Mucosa of stomach (tissue), 1 donor: ENCODE results near the gene MEGF11.
A peak's percentile ranks its signal among the peaks of the same experiment; 100 is the strongest.

ENCODE experiments used
- H3K27me3 ChIP-seq: one replicate; pipeline ENCODE4 v1.7.0; 2013; ENCODE audit warnings: mild to moderate bottlenecking, low read length; ENCODE audit not compliant: control insufficient read depth, insufficient read depth
- H3K36me3 ChIP-seq: one replicate; pipeline ENCODE4 v1.7.0; 2013; ENCODE audit warnings: low read length; ENCODE audit not compliant: control insufficient read depth, insufficient read depth
- H3K4me1 ChIP-seq: one replicate; pipeline ENCODE4 v1.7.0; 2013; ENCODE audit warnings: mild to moderate bottlenecking, low read length; ENCODE audit not compliant: control insufficient read depth, insufficient read depth
- H3K4me3 ChIP-seq: one replicate; pipeline ENCODE4 v1.7.0; 2013; ENCODE audit warnings: low read length
- H3K9ac ChIP-seq: one replicate; pipeline ENCODE4 v1.7.0; 2013; ENCODE audit warnings: mild to moderate bottlenecking, low read length, moderate library complexity
- H3K9me3 ChIP-seq: one replicate; pipeline ENCODE4 v1.7.0; 2013; ENCODE audit warnings: mild to moderate bottlenecking, low read length, moderate library complexity; ENCODE audit not compliant: control insufficient read depth
- donor health status: Pancreatic carcinoma.

Gene MEGF11

DNA sequence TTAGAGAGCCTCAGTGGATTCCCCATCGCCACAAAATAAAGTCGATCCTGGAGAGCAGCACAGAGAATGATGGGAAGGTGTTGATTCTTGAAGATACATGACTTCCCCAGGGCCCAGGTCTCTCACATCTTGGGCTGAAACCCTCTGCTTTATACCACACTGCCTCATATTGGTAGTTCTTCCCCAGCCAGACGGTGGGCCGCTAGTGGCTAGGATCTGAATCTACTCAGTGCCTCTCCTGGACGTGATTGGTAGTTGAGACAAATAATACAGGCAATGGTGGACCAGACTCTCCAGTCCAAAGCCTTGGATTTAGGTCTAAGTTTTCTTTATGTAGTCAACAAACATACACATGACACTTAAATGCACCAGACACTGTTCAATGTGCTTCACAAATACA is 334.6 kb downstream of the MEGF11 start:
- Histone ChIP-seq H3K9ac (no peak overlapping the region), H3K4me3 (no peak overlapping the region), H3K27me3 (no peaks in the 10 kb centered on the region), H3K4me1 (peaks cover 9% of the 10 kb centered on the region), H3K36me3 (no peaks in the 10 kb centered on the region), H3K9me3 (no peaks in the 10 kb centered on the region)

DNA sequence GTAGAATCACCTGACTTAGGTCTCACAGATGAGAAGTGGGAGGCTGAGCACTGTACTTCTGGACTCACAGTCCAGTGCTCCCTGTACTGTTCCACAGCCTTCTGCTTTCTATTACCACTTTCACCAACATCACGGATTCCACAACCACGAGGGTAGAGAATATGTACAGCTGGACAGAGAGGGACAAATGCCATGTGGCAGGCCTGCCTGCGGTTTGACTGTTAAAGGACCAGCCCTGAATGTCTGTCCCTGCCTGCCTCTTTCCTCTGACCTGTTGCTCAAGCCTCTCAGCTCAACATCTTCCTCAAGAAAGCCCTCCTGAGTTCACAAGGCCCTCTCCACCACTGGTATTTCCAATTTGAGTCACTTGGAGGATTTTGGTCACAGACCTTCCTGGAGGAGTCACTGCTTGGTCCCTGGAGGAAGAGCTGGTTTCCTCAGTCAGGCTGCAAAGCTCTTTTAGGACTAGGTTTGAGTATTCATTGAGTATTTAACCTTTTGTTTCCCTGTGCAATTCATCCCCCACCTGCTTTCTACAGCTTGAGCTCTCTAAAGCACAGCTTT is 335.1 kb downstream of the MEGF11 start:
- H3K9ac ChIP-seq: no peak overlapping the region
- H3K36me3 ChIP-seq: no peaks in the 10 kb centered on the region
- no peak overlapping the region for H3K4me3 ChIP-seq
- H3K9me3 ChIP-seq: no peaks in the 10 kb centered on the region
- H3K27me3 ChIP-seq: no peaks in the 10 kb centered on the region
- peaks cover 9% of the 10 kb centered on the region for H3K4me1 ChIP-seq

DNA sequence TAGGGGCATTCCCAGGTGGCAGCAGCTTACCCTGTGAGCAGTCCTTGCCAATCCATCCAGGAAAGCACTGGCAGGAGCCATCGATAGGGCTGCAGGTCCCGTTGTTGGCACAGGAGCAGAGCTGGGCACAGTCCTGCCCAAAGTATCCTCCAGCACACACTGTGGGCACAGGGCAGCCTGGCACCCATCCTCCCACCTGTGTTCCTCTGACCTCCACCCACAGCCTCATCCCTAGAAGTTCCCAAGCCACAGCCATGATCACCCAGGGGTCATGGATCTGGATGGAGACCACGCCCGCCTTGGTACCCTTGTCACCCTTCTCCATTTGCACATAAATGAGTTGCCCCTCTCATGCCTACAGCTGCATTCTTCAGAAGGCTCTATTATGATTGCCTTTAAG is 335.6 kb downstream of the MEGF11 start:
- no peak overlapping the region for H3K9ac ChIP-seq
- H3K4me1 ChIP-seq: peaks cover 9% of the 10 kb centered on the region

DNA sequence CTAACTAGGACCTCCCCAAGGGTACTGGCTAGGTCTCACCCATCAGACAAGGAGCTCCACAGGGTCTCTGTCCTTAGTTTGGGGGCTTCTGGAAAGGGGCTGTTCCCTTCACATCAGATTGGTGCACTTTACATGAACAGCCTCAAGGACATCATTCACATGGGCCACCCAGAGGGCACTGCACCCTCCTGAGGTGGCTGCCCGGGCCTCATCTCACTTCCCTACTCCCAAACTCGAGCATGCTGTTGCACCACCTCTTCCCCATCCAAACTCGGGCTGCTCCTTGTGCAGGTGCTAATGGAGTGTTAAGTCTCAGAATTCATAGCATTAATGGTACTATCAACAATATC is 336.2 kb downstream of the MEGF11 start:
- Histone ChIP-seq H3K27me3 (no peaks in the 10 kb centered on the region), H3K4me1 (peaks cover 9% of the 10 kb centered on the region), H3K4me3 (no peak overlapping the region), H3K9me3 (no peaks in the 10 kb centered on the region), H3K9ac (no peak overlapping the region), H3K36me3 (no peaks in the 10 kb centered on the region)

More for the DNA sequence above, 335.6 kb downstream of the MEGF11 start:
- Histone ChIP-seq H3K9me3 (no peaks in the 10 kb centered on the region), H3K27me3 (no peaks in the 10 kb centered on the region), H3K36me3 (no peaks in the 10 kb centered on the region), H3K4me3 (no peak overlapping the region)

DNA sequence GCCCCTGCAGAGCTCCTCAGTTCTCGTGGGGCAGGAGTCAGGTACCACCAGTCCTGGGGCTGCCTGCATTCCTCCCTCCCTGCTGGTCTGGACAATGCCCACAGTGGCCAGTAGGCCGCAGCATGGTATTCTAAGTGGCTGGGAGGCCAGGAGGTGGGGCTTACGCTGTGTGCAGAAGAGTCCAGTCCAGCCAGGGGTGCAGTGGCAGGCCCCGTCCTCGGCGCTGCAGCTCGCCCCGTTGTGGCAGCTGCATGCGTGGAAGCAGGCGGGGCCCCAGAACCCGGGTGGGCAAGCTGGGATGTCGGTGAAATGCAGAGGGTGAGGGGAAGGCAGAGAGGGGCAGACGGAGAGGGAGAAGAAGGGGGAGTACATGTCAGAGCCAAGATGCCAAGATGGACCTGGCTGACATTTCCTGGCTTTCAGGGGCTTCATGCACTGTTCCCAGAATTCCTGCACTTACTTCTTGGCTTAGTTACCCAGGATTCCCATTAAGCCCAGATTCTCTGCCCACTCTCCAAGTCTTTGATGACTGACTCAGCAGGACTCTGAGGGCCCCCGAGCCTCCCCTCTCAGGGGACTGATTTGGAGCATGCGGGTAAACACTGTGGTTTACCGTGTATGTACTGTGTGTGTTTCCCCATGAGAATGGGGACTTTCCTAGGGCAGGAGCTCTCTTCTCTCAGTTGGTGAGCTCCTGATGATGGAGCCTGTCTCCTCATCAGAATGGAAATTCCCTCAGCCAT is 336.7 kb downstream of the MEGF11 start:
- Histone ChIP-seq H3K9me3 (no peaks in the 10 kb centered on the region), H3K36me3 (no peaks in the 10 kb centered on the region), H3K27me3 (no peaks in the 10 kb centered on the region), H3K9ac (no peak overlapping the region), H3K4me3 (no peak overlapping the region), H3K4me1 (peaks cover 9% of the 10 kb centered on the region)

DNA sequence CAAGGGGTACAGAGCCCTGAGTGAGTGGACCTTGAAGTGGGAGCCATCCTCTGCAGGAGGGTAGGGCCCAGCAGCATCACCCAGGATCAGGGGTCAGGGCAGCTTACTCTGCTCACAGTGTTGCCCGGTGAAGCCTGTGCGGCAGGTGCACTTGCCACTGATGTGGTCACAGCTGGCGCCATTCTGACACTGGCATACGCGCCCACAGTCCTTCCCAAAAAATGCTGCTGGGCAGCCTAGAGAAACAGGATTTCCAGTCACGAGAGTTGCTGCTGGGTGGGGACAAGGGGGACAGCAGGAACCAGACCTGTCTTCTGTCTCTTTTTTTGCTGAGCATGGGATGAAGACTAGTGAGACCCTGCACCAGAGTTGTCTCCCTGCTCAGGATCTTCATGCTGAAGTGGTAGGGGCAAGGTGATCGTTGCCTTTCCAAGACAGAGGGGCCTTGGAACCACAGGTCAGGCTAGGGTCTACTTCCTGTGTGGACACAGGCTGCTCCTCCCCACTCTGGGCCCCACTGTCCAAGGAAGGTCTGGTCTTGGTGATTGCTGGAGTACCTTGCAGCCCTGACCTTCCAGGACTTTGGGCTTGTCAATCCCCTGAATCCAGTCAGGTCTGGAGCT is 337.4 kb downstream of the MEGF11 start:
- Histone ChIP-seq H3K36me3 (no peaks in the 10 kb centered on the region), H3K4me1 (peaks cover 9% of the 10 kb centered on the region), H3K9ac (peak overlapping the region; percentile 18), H3K27me3 (no peaks in the 10 kb centered on the region), H3K4me3 (no peak overlapping the region), H3K9me3 (no peaks in the 10 kb centered on the region)

DNA sequence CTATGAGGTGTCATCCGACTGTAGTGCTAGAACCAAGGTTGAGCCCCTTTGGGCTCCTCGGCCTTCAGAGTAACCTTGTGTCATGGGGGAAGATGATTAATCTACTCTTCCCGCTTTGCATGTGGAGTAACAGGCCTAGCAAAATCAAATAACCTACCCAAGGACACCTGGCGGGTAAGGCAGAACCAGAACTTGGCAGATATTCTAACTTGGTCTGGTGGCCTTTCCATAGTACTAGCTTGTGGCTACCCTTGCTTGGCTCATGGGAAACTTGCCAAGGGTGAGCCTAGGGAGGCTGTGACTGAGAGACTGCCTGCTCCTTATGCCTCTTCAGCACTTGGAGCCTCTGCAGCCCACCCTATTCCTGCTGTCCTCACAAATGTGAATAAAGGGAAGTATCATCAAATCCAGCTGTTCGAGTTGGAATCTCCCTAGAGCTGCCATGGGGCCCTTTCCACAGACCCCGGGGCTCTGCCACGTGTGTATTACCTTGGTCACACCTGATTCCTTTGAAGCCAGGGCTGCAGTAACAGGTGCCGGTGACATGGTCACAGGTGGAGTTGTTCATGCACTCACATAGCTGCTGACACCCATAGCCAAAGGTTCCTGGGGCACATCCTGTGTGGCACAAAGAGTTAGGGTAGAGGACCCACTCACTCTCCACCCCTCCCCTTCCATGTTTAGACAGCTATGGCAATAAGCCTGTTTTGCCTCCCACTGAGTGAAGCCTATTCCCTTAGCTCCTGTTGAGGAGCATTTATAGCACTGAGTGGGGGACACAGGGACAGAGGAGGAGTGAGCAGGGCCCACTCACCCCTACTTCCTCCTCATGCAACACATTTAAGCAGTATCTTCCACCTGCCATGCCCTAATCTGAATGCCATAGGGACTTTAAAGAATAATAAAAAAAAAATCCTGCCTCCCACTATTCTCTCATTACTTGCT is 338.3 kb downstream of the MEGF11 start:
- Histone ChIP-seq H3K36me3 (no peaks in the 10 kb centered on the region), H3K9me3 (no peaks in the 10 kb centered on the region), H3K27me3 (no peaks in the 10 kb centered on the region), H3K4me1 (peaks cover 9% of the 10 kb centered on the region), H3K4me3 (no peak overlapping the region), H3K9ac (no peak overlapping the region)

DNA sequence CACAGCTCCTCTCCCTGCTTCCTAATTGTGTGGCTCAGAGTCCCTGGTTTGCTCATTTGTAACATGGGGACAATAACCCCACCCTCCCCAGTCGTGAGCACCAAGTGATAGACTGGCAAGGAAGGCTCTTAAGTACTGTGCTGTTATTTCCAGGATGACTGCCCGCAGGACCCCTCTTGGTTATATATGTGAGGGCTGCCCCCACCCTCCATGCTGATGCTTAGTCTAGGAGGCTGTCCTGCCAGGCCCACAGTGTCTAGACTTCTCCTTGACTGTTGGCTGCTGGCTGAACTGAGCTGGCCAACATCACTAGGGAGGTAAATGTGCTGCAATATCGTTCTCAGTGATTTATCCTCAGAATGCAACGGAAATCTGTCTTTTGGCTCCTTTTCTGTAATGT is 339.2 kb downstream of the MEGF11 start:
- Histone ChIP-seq H3K4me3 (no peak overlapping the region), H3K4me1 (peaks cover 9% of the 10 kb centered on the region), H3K36me3 (no peaks in the 10 kb centered on the region), H3K9ac (no peak overlapping the region), H3K9me3 (no peaks in the 10 kb centered on the region), H3K27me3 (no peaks in the 10 kb centered on the region)

DNA sequence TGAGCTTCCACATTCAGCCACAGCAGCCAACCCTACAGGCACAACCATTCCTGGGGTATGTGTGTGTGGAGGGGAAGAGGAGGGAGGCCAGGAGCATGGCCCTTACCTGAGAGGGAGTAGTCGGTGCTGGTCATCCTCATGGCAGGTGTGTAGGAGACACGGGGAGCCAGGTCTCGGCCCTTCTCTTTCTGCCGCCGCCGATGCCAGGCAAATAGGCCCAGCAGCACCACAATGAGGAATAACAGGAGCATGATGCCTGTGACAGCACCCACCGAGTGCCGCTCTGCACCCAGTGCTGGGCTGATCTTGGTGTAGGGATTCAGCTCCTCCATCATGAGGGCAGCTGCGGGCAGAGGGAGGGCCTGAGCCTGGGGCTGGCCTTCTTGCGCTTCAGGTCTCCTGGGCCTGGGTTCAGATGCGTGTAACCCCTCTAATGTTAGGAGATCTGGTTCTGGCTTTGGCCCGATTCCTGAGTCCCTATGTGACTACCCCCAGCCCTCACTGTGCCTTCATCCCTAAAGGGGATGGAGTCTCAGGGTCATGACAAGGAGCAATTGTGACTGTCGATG is 339.8 kb downstream of the MEGF11 start:
- H3K4me3 ChIP-seq: no peak overlapping the region
- no peaks in the 10 kb centered on the region for H3K36me3 ChIP-seq
- H3K9ac ChIP-seq: no peak overlapping the region
- H3K4me1 ChIP-seq: peaks cover 9% of the 10 kb centered on the region
- H3K27me3 ChIP-seq: no peaks in the 10 kb centered on the region
- no peaks in the 10 kb centered on the region for H3K9me3 ChIP-seq

DNA sequence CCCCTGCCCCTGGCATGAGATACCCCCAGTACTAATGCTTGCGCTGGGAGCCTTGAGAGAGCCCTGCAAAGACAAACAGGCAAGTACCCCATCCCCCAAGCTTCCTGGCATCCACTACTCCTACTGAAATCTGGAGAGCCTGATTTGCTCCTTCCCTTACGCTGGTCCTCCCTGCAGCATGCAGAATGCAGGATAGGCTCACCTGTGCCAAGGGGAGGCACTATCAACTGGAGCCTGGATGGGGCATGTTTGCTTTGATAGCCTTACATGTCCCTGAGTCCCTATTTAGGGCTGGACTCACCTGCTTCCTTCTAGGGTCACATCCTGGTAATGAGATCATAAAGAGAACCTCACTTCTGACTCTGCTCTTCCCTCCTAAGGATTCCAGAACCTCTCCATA is 341.3 kb downstream of the MEGF11 start:
- H3K9ac ChIP-seq: no peak overlapping the region
- no peak overlapping the region for H3K4me3 ChIP-seq
- H3K9me3 ChIP-seq: no peaks in the 10 kb centered on the region
- H3K4me1 ChIP-seq: peaks cover 9% of the 10 kb centered on the region
- H3K27me3 ChIP-seq: no peaks in the 10 kb centered on the region
- H3K36me3 ChIP-seq: no peaks in the 10 kb centered on the region

DNA sequence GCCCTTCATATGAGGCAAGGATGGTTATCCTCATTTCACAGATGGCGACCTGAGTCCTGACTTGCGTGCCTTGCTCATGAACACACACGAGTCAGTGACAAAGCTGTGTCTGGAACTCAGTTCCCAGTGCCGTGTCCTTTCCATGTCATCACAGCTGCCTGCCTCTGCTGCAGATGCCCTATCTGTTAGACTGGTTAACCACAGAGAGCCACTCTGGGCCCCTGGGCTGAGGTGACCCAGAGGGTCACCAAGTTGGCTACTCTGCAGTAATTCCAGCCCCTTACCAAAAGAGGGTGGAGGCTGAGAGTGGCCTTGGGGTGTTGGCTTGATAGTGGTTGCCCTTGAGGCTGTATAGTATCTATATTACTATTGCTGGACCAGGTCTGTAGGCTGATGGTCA is 343.2 kb downstream of the MEGF11 start:
- Histone ChIP-seq H3K9me3 (no peaks in the 10 kb centered on the region), H3K9ac (no peak overlapping the region), H3K27me3 (no peaks in the 10 kb centered on the region), H3K4me1 (no peaks in the 10 kb centered on the region), H3K36me3 (no peaks in the 10 kb centered on the region), H3K4me3 (no peak overlapping the region)
